ENCODE measurements around the gene RFX8.

- TF ChIP-seq CTCF (IDR thresholded peaks at IDR 0.05) (no peak), POLR2AphosphoS5 (IDR thresholded peaks at IDR 0.05) (no peak)
These were observed 11.5 kb downstream of the RFX8 start for GRCh38 chr2:101463421-101463820.

Measured in esophagus muscularis mucosa (tissue), 3 donors.